ENCODE measurements around the gene TFAP2A. TPM values are rescaled to one million over a fixed set of nuclear protein-coding genes. Genes with fewer than 3 reads are reported as not detected.

TFAP2A gene
- total RNA-seq, 3 donors from 2014 or later, result 25.2 to 46.0 TPM; not detected in 1

DNA sequence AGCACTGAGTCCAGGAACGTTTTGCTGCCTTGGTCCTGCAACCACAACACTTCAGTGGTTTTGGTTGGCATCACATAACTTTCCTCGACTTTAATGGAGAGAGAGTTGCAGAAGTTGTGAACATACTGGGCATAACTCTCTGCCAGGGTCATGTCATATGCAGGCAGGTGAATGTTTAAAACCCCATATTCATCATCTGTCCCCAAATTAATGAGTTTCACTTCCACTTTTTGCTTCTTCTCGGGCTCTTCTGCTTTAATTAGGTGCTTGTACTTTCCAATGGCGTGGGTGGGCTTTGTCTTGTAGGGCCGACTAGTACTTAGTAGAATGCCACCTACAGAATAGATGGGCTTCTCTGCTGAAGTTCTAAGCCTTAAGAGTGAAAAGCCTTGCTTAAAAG lies 45.2 kb upstream of the TFAP2A start:
- TF ChIP-seq POLR2AphosphoS5 (IDR thresholded peaks at IDR 0.05) (no peak), POLR2A (IDR thresholded peaks at IDR 0.05) (no peak)
- TF ChIP-seq, protein P1, sequence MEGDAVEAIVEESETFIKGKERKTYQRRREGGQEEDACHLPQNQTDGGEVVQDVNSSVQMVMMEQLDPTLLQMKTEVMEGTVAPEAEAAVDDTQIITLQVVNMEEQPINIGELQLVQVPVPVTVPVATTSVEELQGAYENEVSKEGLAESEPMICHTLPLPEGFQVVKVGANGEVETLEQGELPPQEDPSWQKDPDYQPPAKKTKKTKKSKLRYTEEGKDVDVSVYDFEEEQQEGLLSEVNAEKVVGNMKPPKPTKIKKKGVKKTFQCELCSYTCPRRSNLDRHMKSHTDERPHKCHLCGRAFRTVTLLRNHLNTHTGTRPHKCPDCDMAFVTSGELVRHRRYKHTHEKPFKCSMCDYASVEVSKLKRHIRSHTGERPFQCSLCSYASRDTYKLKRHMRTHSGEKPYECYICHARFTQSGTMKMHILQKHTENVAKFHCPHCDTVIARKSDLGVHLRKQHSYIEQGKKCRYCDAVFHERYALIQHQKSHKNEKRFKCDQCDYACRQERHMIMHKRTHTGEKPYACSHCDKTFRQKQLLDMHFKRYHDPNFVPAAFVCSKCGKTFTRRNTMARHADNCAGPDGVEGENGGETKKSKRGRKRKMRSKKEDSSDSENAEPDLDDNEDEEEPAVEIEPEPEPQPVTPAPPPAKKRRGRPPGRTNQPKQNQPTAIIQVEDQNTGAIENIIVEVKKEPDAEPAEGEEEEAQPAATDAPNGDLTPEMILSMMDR (IDR thresholded peaks at IDR 0.05), result no peak
- Histone ChIP-seq H3K27me3 (no peaks in the 10 kb centered on the region), H3K4me1 (no peaks in the 10 kb centered on the region), H3K36me3 (no peaks in the 10 kb centered on the region), H3K9me3 (no peaks in the 10 kb centered on the region), H3K4me3 (no peak overlapping the region), H3K27ac (no peak overlapping the region)
- no peak for DNase-seq (ENCODE audit: low spot score in 2 of 2)
- intact Hi-C loops (cut with DNase I; ENCODE audit: low total_unique reads), result no loop called here

DNA sequence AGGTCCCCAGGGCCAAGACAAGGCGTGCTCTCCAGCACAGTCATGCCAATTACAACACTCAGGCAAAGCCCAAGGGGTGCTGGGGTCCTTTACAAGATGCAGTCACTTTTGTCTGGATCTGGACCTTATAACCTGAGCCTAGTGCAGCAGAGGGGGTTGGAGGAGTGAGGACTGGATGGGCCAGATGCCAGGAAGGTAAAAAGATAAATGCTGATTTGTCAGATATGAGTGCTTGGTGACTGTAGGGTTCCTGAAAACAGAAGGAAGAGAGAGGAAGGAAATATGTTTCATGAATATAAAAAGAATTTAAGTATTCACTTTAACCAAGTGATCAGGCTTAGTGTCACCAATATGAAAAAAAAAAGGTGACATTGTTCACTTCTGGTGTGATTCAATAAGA lies 43.4 kb upstream of the TFAP2A start:
- Histone ChIP-seq H3K27me3 (no peaks in the 10 kb centered on the region), H3K4me1 (no peaks in the 10 kb centered on the region), H3K36me3 (no peaks in the 10 kb centered on the region), H3K4me3 (no peak overlapping the region), H3K27ac (no peak overlapping the region), H3K9me3 (no peaks in the 10 kb centered on the region)
- TF ChIP-seq POLR2AphosphoS5 (IDR thresholded peaks at IDR 0.05) (no peak), POLR2A (IDR thresholded peaks at IDR 0.05) (no peak)
- TF ChIP-seq, protein P1 (IDR thresholded peaks at IDR 0.05), result no peak
- no peak for DNase-seq (ENCODE audit: low spot score in 2 of 2)
- intact Hi-C loops (cut with DNase I; ENCODE audit: low total_unique reads), result no loop called here

DNA sequence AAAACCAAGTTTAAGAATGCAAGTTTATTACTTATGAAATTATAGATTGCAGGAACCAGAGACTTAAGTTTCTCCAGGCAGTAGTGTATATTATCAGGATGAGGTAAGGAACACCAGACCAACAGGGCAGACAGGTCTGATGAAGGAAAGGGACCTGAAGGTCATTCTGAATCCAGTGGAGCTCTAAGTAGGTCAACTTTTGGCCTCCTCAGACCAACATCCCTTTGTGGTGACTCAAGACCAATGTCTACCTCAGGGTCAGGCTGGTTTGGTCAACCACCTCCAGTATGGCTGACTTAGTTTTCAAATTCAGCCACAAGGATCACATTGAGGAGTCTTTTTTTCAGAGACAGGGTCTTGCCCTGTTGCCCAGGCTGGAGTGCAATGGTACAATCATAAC lies 38.7 kb upstream of the TFAP2A start:
- DNase-seq (ENCODE audit: low spot score in 2 of 2), result no peak
- intact Hi-C loops (cut with DNase I; ENCODE audit: low total_unique reads), result no loop called here
- Histone ChIP-seq H3K27me3 (no peaks in the 10 kb centered on the region), H3K36me3 (no peaks in the 10 kb centered on the region), H3K27ac (no peak overlapping the region), H3K9me3 (no peaks in the 10 kb centered on the region), H3K4me1 (no peaks in the 10 kb centered on the region), H3K4me3 (no peak overlapping the region)
- TF ChIP-seq POLR2AphosphoS5 (IDR thresholded peaks at IDR 0.05), result no peak
- TF ChIP-seq, protein P1 (IDR thresholded peaks at IDR 0.05), result no peak
- TF ChIP-seq POLR2A (IDR thresholded peaks at IDR 0.05), result no peak

GRCh38 chr6:10451828-10452509 lies 37.1 kb upstream of the TFAP2A start:
- Histone ChIP-seq H3K36me3 (no peaks in the 10 kb centered on the region), H3K4me3 (no peak overlapping the region), H3K4me1 (no peaks in the 10 kb centered on the region), H3K9me3 (no peaks in the 10 kb centered on the region), H3K27me3 (no peaks in the 10 kb centered on the region), H3K27ac (peak overlapping the region; percentile 45 to 80)
- TF ChIP-seq, protein P1 (IDR thresholded peaks at IDR 0.05), result no peak
- TF ChIP-seq POLR2A (IDR thresholded peaks at IDR 0.05) (no peak), POLR2AphosphoS5 (IDR thresholded peaks at IDR 0.05) (no peak)
- peak; percentile 58 to 89 for DNase-seq (ENCODE audit: low spot score in 2 of 2)
- intact Hi-C loops (cut with DNase I; ENCODE audit: low total_unique reads), result no loop called here

- TF ChIP-seq POLR2AphosphoS5 (IDR thresholded peaks at IDR 0.05) (no peak), POLR2A (IDR thresholded peaks at IDR 0.05) (no peak)
- TF ChIP-seq, protein P1 (IDR thresholded peaks at IDR 0.05), result no peak
These were observed 36.5 kb upstream of the TFAP2A start for GRCh38 chr6:10451394-10451793.

More at GRCh38 chr6:10451394-10451793, 36.5 kb upstream of the TFAP2A start:
- intact Hi-C loops (cut with DNase I; ENCODE audit: low total_unique reads), result no loop called here
- DNase-seq (ENCODE audit: low spot score in 2 of 2), result no peak
- no peak overlapping the region for H3K4me3 ChIP-seq
- H3K36me3 ChIP-seq, result no peaks in the 10 kb centered on the region
- H3K27me3 ChIP-seq, result no peaks in the 10 kb centered on the region
- no peaks in the 10 kb centered on the region for H3K4me1 ChIP-seq
- no peaks in the 10 kb centered on the region for H3K9me3 ChIP-seq
- H3K27ac ChIP-seq, result peak overlapping the region; percentile 45 to 80

Data from breast epithelium (tissue), 4 donors.